ENCODE data around the gene FASLG.

Gene FASLG

DNA sequence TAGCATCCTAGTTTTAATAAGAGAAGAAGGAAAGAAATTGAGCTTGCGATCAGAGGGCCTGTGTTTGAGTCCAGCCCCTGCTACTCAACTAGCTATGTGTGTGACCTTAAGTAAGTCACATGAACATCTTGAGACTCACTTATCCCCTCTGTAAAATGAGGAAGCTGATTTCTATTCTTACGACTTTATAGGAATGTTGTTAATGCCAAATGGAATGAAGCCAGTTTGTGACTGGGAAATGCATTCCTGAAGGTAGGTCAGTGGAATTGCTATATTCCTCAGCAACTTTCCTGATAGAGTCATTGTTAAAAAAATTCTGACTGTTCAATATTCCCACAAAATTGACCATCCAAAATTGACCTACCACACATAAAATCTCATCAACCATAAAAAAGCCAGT is 14.9 kb downstream of the FASLG start:
- ChIA-PET CTCF (interaction anchor here (1.7 to 2.0 kb wide), 2 partner anchors 15 to 69 kb away, joined by 3 to 4 read pairs; partner anchors contain the start of gene FASLG), POLR2A (no interaction called here)
- no peak for DNase-seq (ENCODE audit: extremely low spot score)
- TF ChIP-seq, protein P1, sequence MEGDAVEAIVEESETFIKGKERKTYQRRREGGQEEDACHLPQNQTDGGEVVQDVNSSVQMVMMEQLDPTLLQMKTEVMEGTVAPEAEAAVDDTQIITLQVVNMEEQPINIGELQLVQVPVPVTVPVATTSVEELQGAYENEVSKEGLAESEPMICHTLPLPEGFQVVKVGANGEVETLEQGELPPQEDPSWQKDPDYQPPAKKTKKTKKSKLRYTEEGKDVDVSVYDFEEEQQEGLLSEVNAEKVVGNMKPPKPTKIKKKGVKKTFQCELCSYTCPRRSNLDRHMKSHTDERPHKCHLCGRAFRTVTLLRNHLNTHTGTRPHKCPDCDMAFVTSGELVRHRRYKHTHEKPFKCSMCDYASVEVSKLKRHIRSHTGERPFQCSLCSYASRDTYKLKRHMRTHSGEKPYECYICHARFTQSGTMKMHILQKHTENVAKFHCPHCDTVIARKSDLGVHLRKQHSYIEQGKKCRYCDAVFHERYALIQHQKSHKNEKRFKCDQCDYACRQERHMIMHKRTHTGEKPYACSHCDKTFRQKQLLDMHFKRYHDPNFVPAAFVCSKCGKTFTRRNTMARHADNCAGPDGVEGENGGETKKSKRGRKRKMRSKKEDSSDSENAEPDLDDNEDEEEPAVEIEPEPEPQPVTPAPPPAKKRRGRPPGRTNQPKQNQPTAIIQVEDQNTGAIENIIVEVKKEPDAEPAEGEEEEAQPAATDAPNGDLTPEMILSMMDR (IDR thresholded peaks at IDR 0.05; ENCODE audit: control extremely low read depth, extremely low read depth, low read depth, missing control alignments): no peak

DNA sequence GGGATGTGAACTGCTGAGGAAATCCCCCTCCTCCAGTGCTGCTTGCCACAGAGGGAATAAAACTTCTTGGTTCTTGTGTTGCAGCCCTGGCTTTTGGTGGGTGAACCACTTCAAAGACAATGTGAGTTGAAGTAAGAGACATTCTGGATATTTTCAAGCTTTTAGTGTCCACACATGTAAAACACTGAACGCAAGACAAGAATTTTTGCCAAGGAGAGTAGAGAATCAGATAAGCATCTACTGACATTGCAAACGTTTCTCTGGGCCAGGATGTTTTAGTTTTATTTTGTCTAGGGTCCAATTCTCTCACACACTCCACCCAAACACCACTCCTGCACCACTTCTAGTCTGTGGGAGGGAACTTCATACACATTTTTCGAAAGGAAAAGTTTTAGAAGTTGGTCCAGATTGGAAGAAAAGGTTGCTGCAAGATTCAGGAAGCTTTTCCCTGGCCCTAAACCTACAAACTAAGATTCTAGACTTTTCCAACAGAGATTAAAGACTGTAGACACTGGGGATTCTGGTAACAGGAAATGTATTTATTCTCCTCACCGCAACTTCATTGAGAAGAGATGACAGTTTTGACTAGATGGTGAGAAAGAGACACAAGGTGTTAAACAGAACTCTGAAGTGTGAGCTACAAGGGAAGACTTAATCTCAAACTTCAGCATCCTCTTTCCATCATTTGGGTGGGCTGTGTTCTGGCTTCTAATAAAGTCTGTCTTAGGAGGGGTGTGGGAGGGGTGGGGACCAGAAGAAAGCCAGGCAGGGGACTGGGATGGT is 16.1 kb downstream of the FASLG start:
- TF ChIP-seq, protein P1 (IDR thresholded peaks at IDR 0.05; ENCODE audit: control extremely low read depth, extremely low read depth, low read depth, missing control alignments): no peak
- no peak for DNase-seq (ENCODE audit: extremely low spot score)
- ChIA-PET POLR2A (no interaction called here), CTCF (interaction anchor here (1.2 to 1.7 kb wide), 3 partner anchors 12 to 67 kb away, joined by 3 to 5 read pairs (median 3); no protein-coding TSS in a partner anchor)

DNA sequence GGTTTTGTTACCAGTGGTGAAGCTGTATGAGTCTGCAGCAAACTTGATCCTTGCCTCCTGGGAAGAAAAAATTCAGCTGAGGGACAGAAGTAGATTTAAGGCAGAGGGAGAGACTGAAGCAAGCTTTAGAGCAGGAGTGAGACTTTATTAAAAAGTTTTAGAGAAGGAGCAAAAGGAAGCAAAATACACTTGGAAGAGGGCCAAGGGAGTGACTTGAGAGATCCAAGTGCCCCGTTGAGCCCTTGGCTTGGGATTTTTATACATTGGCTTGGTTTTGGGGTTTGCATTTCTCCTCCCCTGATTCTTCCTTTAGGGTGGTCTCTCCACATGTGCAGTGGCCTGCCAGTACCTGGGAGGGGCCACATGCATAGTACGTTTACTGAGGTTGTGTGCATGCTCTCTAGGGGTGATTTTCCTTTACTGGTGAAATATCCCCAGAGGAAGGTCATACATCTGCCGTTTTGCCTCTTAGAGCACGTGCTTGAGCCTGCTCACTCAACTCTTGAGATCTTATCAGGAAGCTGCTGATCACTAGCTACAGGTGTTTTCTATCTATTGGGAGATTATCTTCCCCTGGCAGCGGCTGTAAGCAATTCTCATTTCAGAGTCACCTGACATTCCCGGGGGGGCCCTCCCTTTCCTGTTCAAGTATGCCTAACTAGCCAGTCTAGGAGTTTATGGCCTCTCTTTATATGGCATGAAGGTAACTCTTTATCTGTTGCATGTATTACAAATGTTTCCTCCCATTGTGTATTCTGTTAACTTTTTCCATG is 20.3 kb downstream of the FASLG start:
- no peak for DNase-seq (ENCODE audit: extremely low spot score)
- ChIA-PET CTCF (interaction anchor here (1.4 kb wide), 1 partner anchor 8 kb away, joined by 5 read pairs; no protein-coding TSS in a partner anchor), POLR2A (no interaction called here)
- TF ChIP-seq, protein P1 (IDR thresholded peaks at IDR 0.05; ENCODE audit: control extremely low read depth, extremely low read depth, low read depth, missing control alignments): no peak

DNA sequence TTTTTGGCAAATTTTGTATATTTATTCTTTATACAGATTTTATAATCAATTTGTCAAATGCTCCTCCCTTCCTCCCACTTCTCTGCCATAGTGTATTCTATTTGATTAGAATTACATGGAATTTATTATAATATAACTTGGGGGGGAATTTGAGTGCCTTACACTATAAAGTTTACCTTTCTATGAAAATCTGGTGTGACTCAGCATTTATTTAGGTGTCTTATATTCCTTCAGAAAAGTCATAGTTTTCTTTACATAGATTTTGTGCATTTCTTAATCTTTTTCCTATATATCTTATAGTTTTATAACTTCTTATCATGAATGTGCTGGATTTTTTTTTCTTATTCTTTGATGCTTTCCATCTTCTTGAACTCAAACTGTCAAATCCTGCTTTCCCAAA is 21.3 kb downstream of the FASLG start:
- ChIA-PET CTCF (no interaction called here), POLR2A (no interaction called here)
- TF ChIP-seq, protein P1 (IDR thresholded peaks at IDR 0.05; ENCODE audit: control extremely low read depth, extremely low read depth, low read depth, missing control alignments): no peak
- no peak for DNase-seq (ENCODE audit: extremely low spot score)

DNA sequence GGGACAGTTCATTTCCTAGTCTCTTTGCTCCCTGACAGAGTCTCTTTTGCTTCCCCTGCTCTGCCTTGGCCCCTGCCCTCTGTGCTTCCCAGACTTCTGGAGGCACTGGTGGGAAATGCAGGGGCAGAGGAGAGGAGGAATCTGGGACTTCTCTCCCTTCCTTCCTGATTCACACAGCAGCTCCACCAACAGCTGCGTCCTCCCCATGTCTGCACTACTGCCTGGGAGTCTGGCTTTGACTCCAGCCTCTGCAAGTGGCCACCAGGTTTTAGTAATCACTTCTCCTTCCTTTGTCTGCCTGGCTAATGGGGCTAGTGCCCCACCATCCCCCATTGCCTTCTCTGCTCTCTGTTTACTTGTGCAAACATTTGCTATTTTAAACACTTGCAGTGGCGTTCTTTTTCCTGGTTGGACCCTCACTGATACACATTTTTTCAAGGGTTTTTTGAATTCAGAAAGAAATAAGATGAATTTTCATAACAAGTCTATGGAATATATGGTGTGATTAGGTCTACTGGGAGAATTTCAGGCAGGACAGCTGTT is 21.9 kb downstream of the FASLG start:
- CTCF ChIA-PET: no interaction called here
- DNase-seq (ENCODE audit: extremely low spot score): no peak
- POLR2A ChIA-PET: no interaction called here
- TF ChIP-seq, protein P1 (IDR thresholded peaks at IDR 0.05; ENCODE audit: control extremely low read depth, extremely low read depth, low read depth, missing control alignments): no peak

DNA sequence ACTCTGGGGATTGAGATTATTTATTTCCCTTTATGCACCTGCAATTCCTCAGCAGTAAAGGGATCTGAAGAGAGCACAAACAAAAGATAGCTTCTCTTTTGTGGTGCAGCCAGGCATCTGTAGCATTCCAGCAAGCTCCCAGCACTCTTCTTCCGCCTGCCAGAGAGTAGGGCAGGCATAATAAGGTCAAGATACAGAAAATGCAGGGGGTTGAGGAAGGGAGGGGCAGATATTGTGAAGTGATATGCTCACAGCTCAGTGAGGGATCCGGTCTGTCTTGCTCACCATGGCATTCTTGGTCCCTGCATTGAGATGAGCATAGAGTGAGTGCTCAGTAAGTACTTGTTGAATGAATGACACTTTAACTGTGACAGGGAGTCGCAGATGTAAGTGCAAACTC is 23.9 kb downstream of the FASLG start:
- POLR2A ChIA-PET: no interaction called here
- TF ChIP-seq, protein P1 (IDR thresholded peaks at IDR 0.05; ENCODE audit: control extremely low read depth, extremely low read depth, low read depth, missing control alignments): no peak
- CTCF ChIA-PET: interaction anchor here (1.0 kb wide), 1 partner anchor 37 kb away, joined by 3 read pairs; no protein-coding TSS in a partner anchor
- DNase-seq (ENCODE audit: extremely low spot score): no peak

Measured in GM10248 (cell line).